ENCODE results near the gene PCSK7. TPM values are rescaled to one million over a fixed set of nuclear protein-coding genes. Genes with fewer than 3 reads are reported as not detected.

Gene PCSK7
- total RNA-seq, 1 experiment from 2014 or later = 50.7 TPM

GRCh38 chr11:117185736-117186430 is 46.0 kb downstream of the PCSK7 start:
- WGBS (ENCODE audit: extremely low coverage, insufficient read length, low lambda C conversion rate) = no CpG with 5 or more reads among the region's 5 CpGs
- H2BK12ac ChIP-seq (ENCODE audit: insufficient read length, low read depth, low read length) = no peak overlapping the region

More at GRCh38 chr11:117185736-117186430, 46.0 kb downstream of the PCSK7 start:
- H3K4ac ChIP-seq (ENCODE audit: low read depth, low read length) = no peak overlapping the region
- H3K4me3 Mint-ChIP-seq = no peak overlapping the region
- H4K91ac ChIP-seq (ENCODE audit: insufficient read length, low read depth, low read length) = no peak overlapping the region
- no peaks in the 10 kb centered on the region for H3K9me3 Mint-ChIP-seq
- no peak overlapping the region for H2AK5ac ChIP-seq (ENCODE audit: insufficient read length, low read length)
- H3K23ac ChIP-seq (ENCODE audit: insufficient read length, low read depth, low read length) = no peak overlapping the region
- no peak overlapping the region for H3K4me2 ChIP-seq (ENCODE audit: insufficient read depth, insufficient read length, low read length)
- no peak overlapping the region for H2BK20ac ChIP-seq (ENCODE audit: low read depth, low read length, poor library complexity, severe bottlenecking)
- peaks cover 3 to 4% of the 10 kb centered on the region in 2 experiments for H3K4me1 Mint-ChIP-seq
- no peak overlapping the region for H3K18ac ChIP-seq (ENCODE audit: insufficient read length, low read depth, low read length)
- no peaks in the 10 kb centered on the region for H3K9me3 ChIP-seq (ENCODE audit: control insufficient read depth, low read depth, low read length)
- no peaks in the 10 kb centered on the region for H3K79me2 ChIP-seq (ENCODE audit: insufficient read depth, low read length)
- H3K27ac ChIP-seq (ENCODE audit: insufficient read length, low read depth, low read length) = no peak overlapping the region
- no peaks in the 10 kb centered on the region for H3K4me1 ChIP-seq (ENCODE audit: insufficient read depth, low read length)
- no peak overlapping the region for H3K9ac ChIP-seq (ENCODE audit: extremely low read depth, insufficient read length, low read length)
- H3K36me3 Mint-ChIP-seq (ENCODE audit: insufficient read depth in 1 of 3, low read depth in 3 of 3) = peaks cover 3 to 37% (median 24%) of the 10 kb centered on the region in 3 experiments; a peak in 6 of 7 replicates
- no peak for TF ChIP-seq CTCF (conservative IDR thresholded peaks at IDR 0.05)
- no peak overlapping the region; a peak in 2 of 7 replicates for H3K27ac Mint-ChIP-seq
- H4K8ac ChIP-seq (replicated peaks; ENCODE audit: insufficient read length, low read depth, low read length) = no peak overlapping the region
- no peak overlapping the region for H2BK5ac ChIP-seq (ENCODE audit: insufficient read length, low read length)
- no peaks in the 10 kb centered on the region for H3K23me2 ChIP-seq (ENCODE audit: insufficient read length, low read depth, low read length, poor library complexity, severe bottlenecking)
- no peak overlapping the region for H2BK120ac ChIP-seq (ENCODE audit: low read depth, low read length, poor library complexity, severe bottlenecking)
- H4K20me1 ChIP-seq (ENCODE audit: control insufficient read depth, insufficient read depth, insufficient read length) = no peaks in the 10 kb centered on the region
- no peak overlapping the region for H2BK15ac ChIP-seq (ENCODE audit: low read depth, low read length)
- DNase-seq = no peak
- no peak overlapping the region for H2AFZ ChIP-seq (ENCODE audit: low read length)
- H3K56ac ChIP-seq (ENCODE audit: insufficient read length, low read depth, low read length) = no peak overlapping the region
- peaks cover 3% of the 10 kb centered on the region; the same call in 1 of the 2 replicates for H3K27me3 Mint-ChIP-seq (ENCODE audit: low read depth)
- H3K79me1 ChIP-seq (ENCODE audit: insufficient read depth, low read depth, low read length, poor library complexity, severe bottlenecking) = no peaks in the 10 kb centered on the region
- H4K5ac ChIP-seq (ENCODE audit: insufficient read length, low read depth, low read length) = no peak overlapping the region
- H3T11ph ChIP-seq (ENCODE audit: low read length) = no peak overlapping the region
- no peaks in the 10 kb centered on the region for H3K27me3 ChIP-seq (ENCODE audit: insufficient read depth, low read length)
- no peak overlapping the region for H3K14ac ChIP-seq (ENCODE audit: insufficient read depth, low read length)
